ENCODE data around the gene DGKH. TPM values are rescaled to one million over a fixed set of nuclear protein-coding genes. Genes with fewer than 3 reads are reported as not detected.
"Not testable (repeated sequence)": the region's sequence is repeated elsewhere in the genome, so short reads cannot be mapped to it uniquely, and the experiment has no call there.

Gene DGKH
- polyA plus RNA-seq, 1 donor from 2014 or later: 3.5 TPM

GRCh38 chr13:42225051-42225450 lies 176.6 kb downstream of the DGKH start:
- H4K20me1 ChIP-seq (ENCODE audit: insufficient read depth): no peaks in the 10 kb centered on the region
- no peaks in the 10 kb centered on the region for H3K27me3 ChIP-seq (ENCODE audit: insufficient read depth, low read depth, low read length)
- H3K4me2 ChIP-seq (ENCODE audit: low read length): no peak overlapping the region
- no peak overlapping the region for H3K4me3 ChIP-seq (ENCODE audit: low read length)
- no peaks in the 10 kb centered on the region for H3F3A ChIP-seq (ENCODE audit: insufficient read depth, low read length, poor library complexity, severe bottlenecking)
- no peaks in the 10 kb centered on the region for H3K9me3 ChIP-seq (ENCODE audit: low read length)
- H2AFZ ChIP-seq (ENCODE audit: low read depth, low read length): no peak overlapping the region
- no peak for TF ChIP-seq POLR2AphosphoS5 (IDR thresholded peaks at IDR 0.05)
- no peak for TF ChIP-seq TAF1 (IDR thresholded peaks at IDR 0.05; ENCODE audit: low read depth)
- TF ChIP-seq RAD21 (conservative IDR thresholded peaks at IDR 0.05): no peak
- TF ChIP-seq EZH2 (IDR thresholded peaks at IDR 0.05; ENCODE audit: borderline replicate concordance, insufficient read depth, low read length, poor library complexity, severe bottlenecking): no peak
- no peak for TF ChIP-seq REST (IDR thresholded peaks at IDR 0.05; ENCODE audit: borderline replicate concordance)
- TF ChIP-seq SMC3 (conservative IDR thresholded peaks at IDR 0.05; ENCODE audit: poor library complexity): no peak
- no peak for TF ChIP-seq EP300 (conservative IDR thresholded peaks at IDR 0.05; ENCODE audit: poor library complexity, severe bottlenecking)
- no peak for TF ChIP-seq CTCF (IDR thresholded peaks at IDR 0.05; ENCODE audit: poor library complexity, severe bottlenecking)
- no peak for TF ChIP-seq MXI1 (conservative IDR thresholded peaks at IDR 0.05; ENCODE audit: poor library complexity, severe bottlenecking)
- no peaks in the 10 kb centered on the region for H3K36me3 ChIP-seq (ENCODE audit: insufficient read depth, low read length)
- no peaks in the 10 kb centered on the region for H3K79me2 ChIP-seq (replicated peaks; ENCODE audit: insufficient read depth, low read length)
- H3K9ac ChIP-seq (ENCODE audit: low read length): no peak overlapping the region
- no peak overlapping the region for H3K27ac ChIP-seq (ENCODE audit: low read length)
- no peaks in the 10 kb centered on the region for H3K9me2 ChIP-seq (ENCODE audit: insufficient read depth, low read length)

- not testable (repeated sequence) for H3K4me2 ChIP-seq (ENCODE audit: low read length); H3K79me2 ChIP-seq (replicated peaks; ENCODE audit: insufficient read depth, low read length); H3K4me3 ChIP-seq (ENCODE audit: low read length); H2AFZ ChIP-seq (ENCODE audit: low read depth, low read length); H3K27me3 ChIP-seq (ENCODE audit: insufficient read depth, low read depth, low read length); H4K20me1 ChIP-seq (ENCODE audit: insufficient read depth); H3K27ac ChIP-seq (ENCODE audit: low read length); H3K9ac ChIP-seq (ENCODE audit: low read length); H3K9me2 ChIP-seq (ENCODE audit: insufficient read depth, low read length); H3F3A ChIP-seq (ENCODE audit: insufficient read depth, low read length, poor library complexity, severe bottlenecking); H3K9me3 ChIP-seq (ENCODE audit: low read length); H3K36me3 ChIP-seq (ENCODE audit: insufficient read depth, low read length)
Measured at GRCh38 chr13:42226759-42227158, 178.3 kb downstream of the DGKH start.

GRCh38 chr13:42228527-42228926 lies 180.1 kb downstream of the DGKH start:
- no peak overlapping the region for H3K4me2 ChIP-seq (ENCODE audit: low read length)
- H3F3A ChIP-seq (ENCODE audit: insufficient read depth, low read length, poor library complexity, severe bottlenecking): no peaks in the 10 kb centered on the region
- H3K9ac ChIP-seq (ENCODE audit: low read length): no peak overlapping the region
- H4K20me1 ChIP-seq (ENCODE audit: insufficient read depth): no peaks in the 10 kb centered on the region
- H3K36me3 ChIP-seq (ENCODE audit: insufficient read depth, low read length): no peaks in the 10 kb centered on the region
- TF ChIP-seq REST (IDR thresholded peaks at IDR 0.05; ENCODE audit: borderline replicate concordance): no peak
- TF ChIP-seq RAD21 (conservative IDR thresholded peaks at IDR 0.05): no peak
- TF ChIP-seq MXI1 (conservative IDR thresholded peaks at IDR 0.05; ENCODE audit: poor library complexity, severe bottlenecking): no peak
- no peak for TF ChIP-seq CTCF (IDR thresholded peaks at IDR 0.05; ENCODE audit: poor library complexity, severe bottlenecking)
- no peak for TF ChIP-seq SMC3 (conservative IDR thresholded peaks at IDR 0.05; ENCODE audit: poor library complexity)
- TF ChIP-seq EZH2 (IDR thresholded peaks at IDR 0.05; ENCODE audit: borderline replicate concordance, insufficient read depth, low read length, poor library complexity, severe bottlenecking): no peak
- no peak for TF ChIP-seq EP300 (conservative IDR thresholded peaks at IDR 0.05; ENCODE audit: poor library complexity, severe bottlenecking)
- TF ChIP-seq TAF1 (IDR thresholded peaks at IDR 0.05; ENCODE audit: low read depth): no peak
- TF ChIP-seq POLR2AphosphoS5 (IDR thresholded peaks at IDR 0.05): no peak
- no peak overlapping the region for H3K4me3 ChIP-seq (ENCODE audit: low read length)
- H2AFZ ChIP-seq (ENCODE audit: low read depth, low read length): no peak overlapping the region
- H3K9me3 ChIP-seq (ENCODE audit: low read length): no peaks in the 10 kb centered on the region
- no peak overlapping the region for H3K27ac ChIP-seq (ENCODE audit: low read length)
- no peaks in the 10 kb centered on the region for H3K27me3 ChIP-seq (ENCODE audit: insufficient read depth, low read depth, low read length)
- no peaks in the 10 kb centered on the region for H3K79me2 ChIP-seq (replicated peaks; ENCODE audit: insufficient read depth, low read length)
- H3K9me2 ChIP-seq (ENCODE audit: insufficient read depth, low read length): no peaks in the 10 kb centered on the region

All from neural cell (in vitro differentiated cells).